ENCODE measurements around the gene WNK4.

WNK4 gene

DNA sequence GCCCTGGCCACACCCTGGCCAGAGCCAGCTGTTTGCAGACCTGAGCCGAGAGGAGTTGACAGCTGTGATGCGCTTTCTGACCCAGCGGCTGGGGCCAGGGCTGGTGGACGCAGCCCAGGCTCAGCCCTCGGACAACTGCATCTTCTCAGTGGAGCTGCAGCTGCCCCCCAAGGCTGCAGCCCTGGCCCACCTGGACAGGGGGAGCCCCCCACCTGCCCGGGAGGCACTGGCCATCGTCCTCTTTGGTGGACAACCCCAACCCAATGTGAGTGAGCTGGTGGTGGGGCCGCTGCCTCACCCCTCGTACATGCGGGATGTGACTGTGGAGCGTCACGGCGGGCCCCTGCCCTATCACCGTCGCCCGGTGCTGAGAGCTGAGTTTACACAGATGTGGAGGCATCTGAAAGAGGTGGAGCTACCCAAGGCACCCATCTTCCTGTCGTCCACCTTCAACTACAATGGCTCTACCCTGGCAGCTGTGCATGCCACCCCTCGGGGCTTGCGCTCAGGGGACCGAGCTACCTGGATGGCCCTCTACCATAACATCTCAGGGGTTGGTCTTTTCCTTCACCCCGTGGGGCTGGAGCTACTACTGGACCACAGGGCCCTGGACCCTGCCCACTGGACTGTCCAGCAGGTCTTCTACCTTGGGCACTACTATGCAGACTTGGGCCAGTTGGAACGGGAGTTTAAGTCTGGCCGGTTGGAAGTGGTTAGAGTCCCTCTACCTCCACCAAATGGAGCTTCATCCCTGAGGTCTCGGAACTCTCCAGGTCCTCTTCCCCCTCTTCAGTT, 64.5 kb downstream of the WNK4 start:
- no peak for DNase-seq (ENCODE audit: extremely low read depth, low read depth)
- TF ChIP-seq, protein P1, sequence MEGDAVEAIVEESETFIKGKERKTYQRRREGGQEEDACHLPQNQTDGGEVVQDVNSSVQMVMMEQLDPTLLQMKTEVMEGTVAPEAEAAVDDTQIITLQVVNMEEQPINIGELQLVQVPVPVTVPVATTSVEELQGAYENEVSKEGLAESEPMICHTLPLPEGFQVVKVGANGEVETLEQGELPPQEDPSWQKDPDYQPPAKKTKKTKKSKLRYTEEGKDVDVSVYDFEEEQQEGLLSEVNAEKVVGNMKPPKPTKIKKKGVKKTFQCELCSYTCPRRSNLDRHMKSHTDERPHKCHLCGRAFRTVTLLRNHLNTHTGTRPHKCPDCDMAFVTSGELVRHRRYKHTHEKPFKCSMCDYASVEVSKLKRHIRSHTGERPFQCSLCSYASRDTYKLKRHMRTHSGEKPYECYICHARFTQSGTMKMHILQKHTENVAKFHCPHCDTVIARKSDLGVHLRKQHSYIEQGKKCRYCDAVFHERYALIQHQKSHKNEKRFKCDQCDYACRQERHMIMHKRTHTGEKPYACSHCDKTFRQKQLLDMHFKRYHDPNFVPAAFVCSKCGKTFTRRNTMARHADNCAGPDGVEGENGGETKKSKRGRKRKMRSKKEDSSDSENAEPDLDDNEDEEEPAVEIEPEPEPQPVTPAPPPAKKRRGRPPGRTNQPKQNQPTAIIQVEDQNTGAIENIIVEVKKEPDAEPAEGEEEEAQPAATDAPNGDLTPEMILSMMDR (IDR thresholded peaks at IDR 0.05; ENCODE audit: low read depth, low read length): no peak

DNA sequence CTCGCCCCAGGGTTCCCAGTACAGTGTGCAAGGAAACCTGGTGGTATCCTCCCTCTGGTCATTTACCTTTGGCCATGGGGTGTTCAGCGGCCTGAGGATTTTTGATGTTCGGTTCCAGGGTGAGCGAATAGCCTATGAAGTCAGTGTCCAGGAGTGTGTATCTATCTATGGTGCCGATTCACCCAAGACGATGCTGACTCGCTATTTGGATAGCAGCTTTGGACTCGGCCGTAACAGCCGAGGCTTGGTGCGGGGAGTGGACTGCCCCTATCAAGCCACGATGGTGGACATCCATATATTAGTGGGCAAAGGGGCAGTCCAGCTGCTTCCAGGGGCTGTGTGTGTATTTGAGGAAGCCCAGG, 65.1 kb downstream of the WNK4 start:
- TF ChIP-seq, protein P1 (IDR thresholded peaks at IDR 0.05; ENCODE audit: low read depth, low read length): no peak
- DNase-seq (ENCODE audit: extremely low read depth, low read depth): no peak

DNA sequence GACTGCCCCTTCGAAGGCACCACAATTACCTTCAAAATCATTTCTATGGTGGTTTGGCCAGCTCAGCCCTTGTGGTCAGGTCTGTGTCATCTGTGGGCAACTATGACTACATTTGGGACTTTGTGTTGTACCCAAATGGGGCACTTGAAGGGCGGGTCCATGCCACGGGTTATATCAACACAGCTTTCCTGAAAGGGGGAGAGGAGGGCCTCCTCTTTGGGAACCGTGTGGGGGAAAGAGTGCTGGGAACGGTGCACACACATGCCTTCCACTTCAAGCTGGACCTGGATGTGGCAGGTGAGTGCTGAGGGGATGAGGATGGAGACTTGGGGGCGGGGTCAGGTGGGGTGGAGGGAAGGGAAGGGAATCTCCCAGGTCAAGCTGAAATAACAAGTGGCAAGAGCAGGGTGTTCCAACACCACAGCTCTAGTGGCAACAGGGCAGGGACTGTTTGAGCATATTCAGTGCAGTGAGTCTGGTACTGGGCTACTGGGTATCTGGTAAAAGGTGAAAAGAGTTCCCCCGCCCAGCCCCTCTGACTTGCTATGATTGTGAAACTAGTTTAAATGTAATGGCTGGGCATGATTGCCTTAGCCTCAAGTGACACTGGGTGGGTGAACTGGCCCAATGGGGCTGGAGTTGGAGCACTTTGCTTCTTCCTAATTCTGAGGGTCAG, 65.6 kb downstream of the WNK4 start:
- TF ChIP-seq, protein P1 (IDR thresholded peaks at IDR 0.05; ENCODE audit: low read depth, low read length): no peak
- no peak for DNase-seq (ENCODE audit: extremely low read depth, low read depth)

Measured in AG09319 (cell line).